ENCODE data around the gene CLK4.

GRCh38 chr5:178630951-178631350 is 4.1 kb upstream of the CLK4 start:
- TF ChIP-seq EZH2 (IDR thresholded peaks at IDR 0.05; ENCODE audit: insufficient read depth, poor library complexity, severe bottlenecking) (no peak), EZH2phosphoT487 (IDR thresholded peaks at IDR 0.05; ENCODE audit: insufficient read depth, low read depth) (no peak)

Data from GM23248 (cell line).